ENCODE data around the gene ART1.
A peak's percentile ranks its signal among the peaks of the same experiment; 100 is the strongest.

Gene ART1

GRCh38 chr11:3666023-3666530 is 21.1 kb downstream of the ART1 start:
- no peak for DNase-seq

GRCh38 chr11:3667149-3668035 is 22.5 kb downstream of the ART1 start:
- DNase-seq, result no peak

- no peak for DNase-seq
Measured at GRCh38 chr11:3669128-3669527, 24.2 kb downstream of the ART1 start.

- no peak for DNase-seq
Measured at GRCh38 chr11:3669742-3670183, 24.8 kb downstream of the ART1 start.

DNA sequence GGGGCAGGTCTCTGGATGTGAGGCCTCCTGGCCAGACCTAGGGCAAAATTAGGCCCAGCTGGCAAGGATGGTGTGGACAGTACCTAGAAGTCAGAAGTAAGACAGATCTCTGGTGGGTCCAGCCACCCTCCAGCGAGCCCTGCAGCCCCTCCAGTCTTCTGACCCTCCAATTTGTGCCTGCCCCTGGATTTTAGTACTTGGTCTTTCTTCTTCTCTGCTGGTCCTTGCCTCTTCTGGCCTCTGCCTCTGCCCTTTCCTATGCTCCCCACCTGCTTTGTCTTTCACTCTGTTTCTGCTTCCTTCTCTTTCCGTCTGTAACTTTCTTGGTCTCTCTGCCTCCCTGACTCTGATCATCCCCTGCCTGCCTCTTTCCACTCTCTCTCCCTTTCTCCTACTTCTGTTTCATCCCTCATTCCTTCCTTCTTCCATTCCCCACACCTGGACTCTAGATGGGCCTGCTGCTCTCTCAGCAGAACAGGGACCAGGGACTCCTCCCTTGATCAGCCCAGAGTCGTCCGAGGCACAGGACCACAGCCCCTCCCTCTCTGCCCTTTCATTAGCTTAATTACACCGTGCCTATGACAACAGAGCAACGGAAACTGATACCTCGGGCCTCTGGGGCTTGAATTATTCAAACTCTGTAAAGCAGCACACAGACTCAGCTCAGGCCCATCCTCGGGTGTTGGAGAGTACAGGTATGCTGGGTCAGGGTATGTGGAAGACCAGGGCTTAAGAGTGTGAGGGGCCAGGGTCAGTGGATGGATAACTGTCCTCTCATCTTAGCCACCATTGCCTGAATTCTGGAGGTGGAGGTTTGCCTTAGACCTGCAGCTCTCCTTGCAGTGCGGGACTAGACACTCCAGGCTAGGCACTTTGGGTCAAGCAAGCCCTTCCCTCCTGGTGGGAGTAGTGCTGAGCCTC is 26.7 kb downstream of the ART1 start, which contains the start of gene CHRNA10:
Gene CHRNA10 (minus strand): TSS at position 51 of the 921 bp plus-strand sequence. CDS start 72 bp downstream, outside the sequence.
- DNase-seq, result no peak

GRCh38 chr11:3674189-3674588 is 29.3 kb downstream of the ART1 start:
- DNase-seq, result peak; percentile 64

DNA sequence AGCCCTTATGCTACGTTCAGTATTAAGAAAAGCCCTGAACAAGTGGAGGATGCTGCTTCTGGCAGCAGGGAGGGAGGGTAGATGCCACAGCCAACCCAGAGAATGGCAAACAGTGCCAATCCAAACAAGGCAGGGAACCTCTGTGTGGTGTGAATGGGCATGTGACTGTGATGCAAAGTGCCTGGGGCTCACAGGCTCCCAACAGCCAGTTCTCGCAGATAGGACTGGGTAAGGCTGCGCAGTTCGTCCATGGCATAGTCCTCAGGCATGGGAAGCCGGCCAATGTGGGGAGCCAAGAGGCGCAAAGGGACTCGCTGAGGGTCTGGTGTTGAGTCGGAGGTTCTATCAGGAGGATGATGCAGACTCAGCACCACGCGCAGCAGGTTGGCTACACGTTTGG is 31.0 kb downstream of the ART1 start:
- peak; percentile 16 for DNase-seq

- no peak for DNase-seq
Measured at GRCh38 chr11:3679077-3679476, 34.1 kb downstream of the ART1 start.

- DNase-seq, result no peak
Measured at GRCh38 chr11:3683039-3683438, 38.1 kb downstream of the ART1 start.

DNA sequence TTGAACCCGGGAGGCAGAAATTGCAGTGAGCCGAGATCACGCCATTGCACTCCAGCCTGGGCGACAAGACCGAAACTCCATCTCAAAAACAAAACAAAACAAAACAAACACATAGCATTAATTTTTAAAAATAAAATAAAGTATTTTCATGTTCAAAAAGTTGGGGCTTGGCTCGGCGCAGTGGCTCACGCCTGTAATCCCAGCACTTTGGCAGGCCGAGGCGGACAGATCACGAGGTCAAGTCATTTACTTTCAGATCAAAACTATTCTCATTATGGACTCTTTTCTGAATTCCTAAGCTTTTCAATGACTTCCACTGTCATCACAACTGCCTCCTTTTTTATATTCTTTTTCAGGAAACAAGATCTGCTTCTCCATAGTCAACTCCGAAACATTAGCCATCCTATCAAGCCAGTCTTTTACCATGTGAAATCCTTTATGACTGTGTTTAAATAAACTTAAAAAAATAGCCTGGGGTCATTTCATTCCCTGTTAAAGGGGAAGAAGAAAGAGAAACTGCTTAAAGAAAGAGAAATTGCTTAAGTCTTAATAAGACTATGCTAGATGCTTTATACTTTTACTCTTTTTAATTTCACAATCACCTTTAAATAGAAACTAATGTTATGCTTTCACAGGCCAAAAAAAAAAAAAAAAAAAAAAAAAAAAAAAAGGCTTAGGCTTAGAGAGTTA is 39.3 kb downstream of the ART1 start:
- DNase-seq, result no peak

DNA sequence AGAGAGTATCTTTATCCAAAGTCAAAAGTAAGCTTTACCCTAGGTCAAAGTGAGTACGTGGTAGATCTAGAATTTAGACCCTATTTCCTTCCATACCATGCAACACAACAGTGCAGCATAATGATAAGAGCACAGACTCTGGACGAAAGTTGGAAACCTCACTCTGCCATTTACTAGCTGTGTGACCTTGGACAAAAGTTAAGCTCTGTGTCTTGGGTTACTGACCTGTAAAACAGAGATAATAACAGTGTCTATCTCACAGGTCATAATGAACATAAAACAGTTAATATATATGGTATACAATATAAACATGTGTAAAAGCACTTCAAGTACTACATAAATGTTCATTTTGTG is 39.9 kb downstream of the ART1 start:
- DNase-seq, result no peak

DNA sequence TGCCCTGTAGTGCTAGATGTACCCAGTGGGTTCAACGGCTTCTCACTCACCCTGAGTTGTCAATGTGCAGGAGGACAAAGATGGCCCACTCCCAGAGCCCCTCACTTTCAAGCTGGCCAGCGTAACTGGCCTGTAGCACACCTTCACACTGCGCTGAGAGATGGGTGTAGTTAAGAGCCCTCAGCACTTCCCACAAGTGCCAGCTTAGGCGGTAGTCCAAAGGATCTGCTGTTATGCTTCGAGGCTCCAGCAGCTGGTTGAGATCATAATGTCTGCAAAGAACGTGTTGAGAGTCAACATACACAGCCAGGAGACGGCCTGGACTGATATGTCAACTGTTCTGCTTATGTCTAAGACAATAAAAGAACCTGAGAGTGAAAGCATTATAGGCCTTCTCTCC is 41.0 kb downstream of the ART1 start:
- DNase-seq, result no peak

GRCh38 chr11:3686751-3687150 is 41.8 kb downstream of the ART1 start:
- peak; percentile 29 for DNase-seq

DNA sequence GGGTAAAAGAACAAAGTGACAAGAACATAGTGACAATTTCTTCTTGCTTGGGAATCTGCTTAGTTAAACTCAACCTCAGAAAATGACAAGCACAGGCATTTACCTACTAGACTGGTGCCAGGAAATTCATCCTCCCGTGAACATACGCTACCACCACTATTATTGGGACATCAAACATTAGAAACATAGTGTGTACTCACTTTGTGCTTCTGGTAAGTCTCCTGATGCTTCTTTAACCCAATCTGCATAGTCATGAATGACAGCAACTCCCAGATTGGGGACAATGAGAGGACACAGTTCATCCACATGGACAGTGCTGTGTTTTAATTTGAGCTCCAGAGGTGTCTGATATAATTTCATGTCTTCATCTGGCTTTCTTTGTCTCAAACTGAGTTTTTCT is 55.5 kb downstream of the ART1 start:
- no peak for DNase-seq

- no peak for DNase-seq
Measured at GRCh38 chr11:3700910-3701309, 56.0 kb downstream of the ART1 start.

GRCh38 chr11:3703383-3703782 is 58.5 kb downstream of the ART1 start:
- no peak for DNase-seq

DNA sequence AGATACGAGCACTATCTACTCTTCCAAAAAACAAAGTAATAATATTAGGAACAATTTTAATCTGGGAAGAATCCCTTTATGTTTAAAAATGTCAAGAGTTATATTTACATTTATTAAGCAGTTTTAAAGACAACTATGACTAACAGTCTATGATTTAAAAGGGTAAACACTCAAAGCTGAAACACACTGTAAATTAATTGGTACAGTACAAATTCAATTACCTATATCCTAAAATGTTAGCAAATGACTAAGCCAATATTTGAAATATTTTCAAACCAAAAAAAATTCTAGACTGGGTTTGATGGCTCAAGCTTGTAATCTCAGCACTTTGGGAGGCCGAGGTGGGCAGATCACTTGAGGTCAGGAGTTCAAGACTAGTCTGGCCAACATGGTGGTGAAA is 62.2 kb downstream of the ART1 start:
- peak; percentile 25 for DNase-seq

DNA sequence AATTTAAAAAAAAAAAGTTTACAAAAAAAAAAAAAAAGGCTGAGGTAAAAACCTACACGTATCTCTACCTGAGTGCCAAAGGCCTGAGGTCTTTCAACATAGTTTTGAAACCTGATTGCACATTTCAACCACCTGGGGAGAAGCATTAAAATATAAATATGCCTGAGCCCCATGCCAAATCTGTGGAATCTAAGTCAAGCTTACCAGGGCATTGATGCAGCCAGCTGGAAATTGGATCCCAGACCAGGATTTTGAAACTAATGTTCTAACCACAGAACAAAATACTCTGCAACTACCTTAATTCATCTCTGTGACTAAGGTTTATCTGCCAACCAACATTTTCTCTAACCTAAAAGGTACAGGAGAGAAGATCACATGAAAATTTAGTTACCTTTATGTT is 65.0 kb downstream of the ART1 start:
- DNase-seq, result no peak

- peak; percentile 13 for DNase-seq
Measured at GRCh38 chr11:3710485-3711259, 65.7 kb downstream of the ART1 start.

GRCh38 chr11:3712274-3712673 is 67.3 kb downstream of the ART1 start:
- DNase-seq, result no peak

Data from EL (cell line).